Activated T-helper 17 cell treated with anti-CD3 and anti-CD28 coated beads, Interleukin-2, amount 50 U/mL, for 72 hours (primary cell): ENCODE measurements around the gene PRPF19. TPM values are rescaled to one million over a fixed set of nuclear protein-coding genes. Genes with fewer than 3 reads are reported as not detected.
A peak's percentile ranks its signal among the peaks of the same experiment; 100 is the strongest.

ENCODE experiments used
- ATAC-seq: fragments of 150-1000 bp; cut with Tn5 transposase; replicated peaks from 2 replicates; pipeline ENCODE4 v1.10.0; 2021; ENCODE audit warnings: mild to moderate bottlenecking, moderate library complexity
- H3K27ac Mint-ChIP-seq: one replicate; pipeline ENCODE4 v1.8.0; 2022; ENCODE audit warnings: mixed read lengths
- H3K27me3 Mint-ChIP-seq: one replicate; pipeline ENCODE4 v1.8.0; 2022; ENCODE audit warnings: mixed read lengths
- H3K36me3 Mint-ChIP-seq: one replicate; pipeline ENCODE4 v1.8.0; 2022; ENCODE audit warnings: low read depth, mild to moderate bottlenecking, mixed read lengths
- H3K4me1 Mint-ChIP-seq: one replicate; pipeline ENCODE4 v1.8.0; 2022; ENCODE audit warnings: mixed read lengths
- H3K4me3 Mint-ChIP-seq: one replicate; pipeline ENCODE4 v1.8.0; 2022; ENCODE audit warnings: mild to moderate bottlenecking, mixed read lengths
- H3K9me3 Mint-ChIP-seq: one replicate; pipeline ENCODE4 v1.8.0; 2022; ENCODE audit warnings: mixed read lengths
- total RNA-seq, 2 donors: library from RNA; stranded (reverse); gene quantifications; one replicate each; pipeline ENCODE4 v1.2.3, GENCODE V29; 2022

The PRPF19 gene
- total RNA-seq, 2 donors from 2014 or later = 80.2 to 165 TPM

GRCh38 chr11:60862171-60862570 lies 44.2 kb downstream of the PRPF19 start:
- no peaks in the 10 kb centered on the region for H3K9me3 Mint-ChIP-seq
- H3K36me3 Mint-ChIP-seq = no peaks in the 10 kb centered on the region
- H3K27me3 Mint-ChIP-seq = no peaks in the 10 kb centered on the region
- H3K27ac Mint-ChIP-seq = no peak overlapping the region
- peaks cover 5% of the 10 kb centered on the region for H3K4me1 Mint-ChIP-seq
- ATAC-seq = no peak
- no peak overlapping the region for H3K4me3 Mint-ChIP-seq

DNA sequence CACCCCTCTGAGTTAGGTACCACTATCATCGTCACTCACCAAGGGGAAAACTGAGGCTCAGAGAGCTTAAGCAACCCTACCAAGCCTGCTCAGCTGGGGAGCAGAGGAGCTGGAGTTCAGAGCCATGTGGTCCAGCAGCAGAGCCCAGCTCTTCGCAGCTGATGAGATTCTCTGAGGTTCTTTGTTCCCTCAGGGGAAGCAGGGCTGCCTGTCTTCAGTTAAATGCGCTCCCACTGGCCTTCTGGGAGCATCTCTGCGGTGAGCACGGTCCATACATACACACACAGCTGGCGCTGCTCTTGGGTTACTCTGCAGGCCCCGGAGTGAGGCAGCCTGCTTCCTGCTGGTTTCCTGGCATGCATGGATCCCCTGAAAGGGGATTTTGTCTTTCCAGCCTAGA lies 45.4 kb downstream of the PRPF19 start:
- Mint-ChIP-seq H3K27me3 (no peaks in the 10 kb centered on the region), H3K9me3 (no peaks in the 10 kb centered on the region), H3K36me3 (no peaks in the 10 kb centered on the region), H3K4me3 (no peak overlapping the region), H3K27ac (no peak overlapping the region), H3K4me1 (peaks cover 5% of the 10 kb centered on the region)
- no peak for ATAC-seq

GRCh38 chr11:60859616-60860250 lies 46.7 kb downstream of the PRPF19 start:
- no peaks in the 10 kb centered on the region for H3K9me3 Mint-ChIP-seq

GRCh38 chr11:60858731-60859464 lies 47.5 kb downstream of the PRPF19 start:
- Mint-ChIP-seq H3K27ac (peak overlapping the region; percentile 85), H3K4me1 (peaks cover 5% of the 10 kb centered on the region), H3K36me3 (no peaks in the 10 kb centered on the region), H3K27me3 (no peaks in the 10 kb centered on the region), H3K9me3 (no peaks in the 10 kb centered on the region), H3K4me3 (no peak overlapping the region)
- no peak for ATAC-seq

More at GRCh38 chr11:60859616-60860250, 46.7 kb downstream of the PRPF19 start:
- Mint-ChIP-seq H3K27me3 (no peaks in the 10 kb centered on the region), H3K4me3 (no peak overlapping the region), H3K4me1 (peaks cover 5% of the 10 kb centered on the region), H3K36me3 (no peaks in the 10 kb centered on the region), H3K27ac (peak overlapping the region; percentile 85)
- ATAC-seq = no peak

DNA sequence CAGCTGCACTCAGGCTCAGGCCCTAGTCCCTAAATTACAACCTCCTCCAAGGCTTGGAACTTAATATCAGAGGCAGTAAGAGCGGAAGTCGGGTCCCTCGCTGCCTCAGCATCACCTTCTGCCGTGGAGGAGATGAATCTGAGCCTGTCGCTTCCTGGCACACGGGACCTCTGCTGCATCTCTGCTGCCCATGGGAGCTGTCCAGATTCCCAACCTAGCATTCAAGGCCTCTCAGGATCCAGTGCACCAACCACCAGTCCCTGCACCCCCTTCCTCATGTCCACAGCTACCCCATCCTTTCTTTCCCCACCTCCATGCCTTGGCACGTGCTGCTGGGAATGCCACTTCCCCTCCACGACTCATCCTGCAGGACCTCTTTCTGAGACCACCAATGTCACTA lies 48.1 kb downstream of the PRPF19 start:
- H3K4me1 Mint-ChIP-seq = peaks cover 5% of the 10 kb centered on the region
- H3K27ac Mint-ChIP-seq = peak overlapping the region; percentile 85
- H3K36me3 Mint-ChIP-seq = peaks cover 1% of the 10 kb centered on the region
- no peaks in the 10 kb centered on the region for H3K27me3 Mint-ChIP-seq
- H3K4me3 Mint-ChIP-seq = no peak overlapping the region
- ATAC-seq = peak; percentile 11
- no peaks in the 10 kb centered on the region for H3K9me3 Mint-ChIP-seq

DNA sequence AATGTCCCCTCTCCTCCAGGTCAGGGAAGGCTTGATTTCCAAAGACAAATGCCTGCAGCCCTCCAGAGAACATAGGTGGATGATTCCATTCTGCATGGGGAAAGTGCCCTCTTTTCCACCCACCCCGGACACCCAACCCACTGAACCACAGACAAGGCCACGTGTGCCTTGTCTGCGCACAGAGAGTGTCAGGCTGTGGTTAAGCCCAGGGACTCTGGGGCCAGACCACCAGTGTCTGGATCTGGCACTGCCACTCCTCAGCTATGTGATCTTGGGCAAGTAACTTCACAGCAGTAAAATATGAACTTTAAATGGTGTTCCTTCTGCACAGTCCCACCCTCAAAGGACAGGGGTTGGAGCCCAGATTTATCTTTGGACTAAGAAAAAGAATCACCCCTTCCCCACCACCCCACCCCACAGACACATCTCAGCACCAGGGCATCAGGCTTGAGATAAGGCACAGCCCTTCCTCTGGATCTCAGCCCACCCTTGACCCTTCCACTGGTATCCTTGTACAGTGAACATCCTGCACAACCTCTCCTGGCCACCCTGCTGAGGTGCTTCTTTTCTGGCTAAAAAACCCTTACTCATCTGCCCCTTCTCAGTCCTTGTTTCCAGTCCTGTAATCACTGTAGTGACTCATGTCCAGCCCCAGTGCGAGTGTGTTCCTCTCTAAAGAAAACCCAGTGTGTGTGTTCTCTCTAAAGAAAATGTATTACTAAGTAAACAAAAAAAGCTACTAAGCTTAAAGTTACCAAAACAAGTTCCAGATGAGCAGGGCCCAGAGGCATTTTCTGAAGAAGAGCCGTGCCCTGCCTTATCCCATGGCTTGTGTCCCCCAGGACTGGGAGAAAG lies 48.8 kb downstream of the PRPF19 start:
- Mint-ChIP-seq H3K9me3 (no peaks in the 10 kb centered on the region), H3K4me3 (no peak overlapping the region), H3K27ac (peak overlapping the region; percentile 85), H3K4me1 (peaks cover 5% of the 10 kb centered on the region), H3K27me3 (no peaks in the 10 kb centered on the region), H3K36me3 (peaks cover 5% of the 10 kb centered on the region)
- peak; percentile 80 for ATAC-seq

GRCh38 chr11:60855726-60856633 lies 50.4 kb downstream of the PRPF19 start, which contains the start of gene PTGDR2:
PTGDR2 (minus strand) TSS chr11:60855950; CDS start chr11:60853722, 2,228 bp downstream.
- Mint-ChIP-seq H3K4me3 (no peak within 1 kb of the TSS), H3K27ac (no peak within 1 kb of the TSS), H3K4me1 (peaks cover 5% of the 10 kb centered on the region), H3K9me3 (no peaks in the 10 kb centered on the region), H3K27me3 (no peaks in the 10 kb centered on the region), H3K36me3 (peaks cover 18% of the 10 kb centered on the region)
- no peak for ATAC-seq

DNA sequence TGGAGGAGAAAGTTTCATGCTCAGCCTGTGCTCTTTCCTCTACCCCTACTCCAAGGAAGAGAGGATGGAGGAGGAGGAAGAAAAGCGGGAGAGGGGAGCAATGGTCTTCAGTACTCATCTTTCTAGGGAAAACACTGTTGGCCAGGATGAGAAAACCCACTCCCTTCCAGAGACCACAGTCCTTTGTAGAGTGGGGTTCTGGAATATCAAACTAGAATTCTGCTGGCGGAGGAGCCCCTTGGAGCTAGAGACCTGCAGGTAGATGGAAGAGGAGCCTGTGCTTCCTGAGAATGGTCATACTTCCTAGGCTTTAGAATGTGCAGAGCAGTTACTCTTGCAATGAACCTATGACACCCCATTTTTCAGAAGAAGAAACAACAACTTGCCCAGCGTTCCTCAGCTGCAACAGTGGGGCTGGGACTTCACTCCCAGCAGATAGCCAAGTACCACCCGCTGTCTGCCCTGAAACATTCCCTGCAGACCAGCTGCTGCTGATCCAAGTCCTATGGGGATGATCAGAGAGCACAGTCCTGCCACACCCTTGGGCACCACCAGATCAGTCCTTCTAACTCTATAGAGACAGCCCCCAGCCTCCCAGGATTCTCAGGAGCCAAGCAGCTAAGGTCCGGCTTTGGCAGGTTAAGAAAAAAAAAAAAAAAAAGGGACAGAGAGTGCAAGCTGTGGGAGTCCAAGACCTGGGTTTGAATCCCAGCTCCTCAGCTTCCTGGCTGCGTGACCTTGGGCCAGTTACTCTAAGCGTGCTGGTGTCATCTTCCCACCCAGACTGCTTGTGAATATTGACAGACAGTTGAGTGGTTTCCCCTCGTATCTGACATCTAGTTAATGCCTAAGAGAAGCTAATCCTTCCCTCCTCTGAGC lies 51.3 kb downstream of the PRPF19 start:
- H3K27me3 Mint-ChIP-seq = no peaks in the 10 kb centered on the region
- H3K27ac Mint-ChIP-seq = no peak overlapping the region
- ATAC-seq = no peak
- peaks cover 27% of the 10 kb centered on the region for H3K36me3 Mint-ChIP-seq
- peaks cover 5% of the 10 kb centered on the region for H3K4me1 Mint-ChIP-seq
- H3K9me3 Mint-ChIP-seq = no peaks in the 10 kb centered on the region
- no peak overlapping the region for H3K4me3 Mint-ChIP-seq

- Mint-ChIP-seq H3K27me3 (no peaks in the 10 kb centered on the region), H3K4me3 (no peak overlapping the region), H3K27ac (no peak overlapping the region), H3K36me3 (peaks cover 35% of the 10 kb centered on the region), H3K4me1 (peaks cover 5% of the 10 kb centered on the region), H3K9me3 (no peaks in the 10 kb centered on the region)
- ATAC-seq = no peak
Observed at GRCh38 chr11:60854140-60854846, 52.1 kb downstream of the PRPF19 start.

- ATAC-seq = no peak
- no peak overlapping the region for H3K4me3 Mint-ChIP-seq
- H3K27me3 Mint-ChIP-seq = no peaks in the 10 kb centered on the region
- H3K27ac Mint-ChIP-seq = no peak overlapping the region
- H3K4me1 Mint-ChIP-seq = peaks cover under 1% of the 10 kb centered on the region
- H3K36me3 Mint-ChIP-seq = peaks cover 45% of the 10 kb centered on the region
- H3K9me3 Mint-ChIP-seq = no peaks in the 10 kb centered on the region
Observed at GRCh38 chr11:60852982-60853950, 53.1 kb downstream of the PRPF19 start.

DNA sequence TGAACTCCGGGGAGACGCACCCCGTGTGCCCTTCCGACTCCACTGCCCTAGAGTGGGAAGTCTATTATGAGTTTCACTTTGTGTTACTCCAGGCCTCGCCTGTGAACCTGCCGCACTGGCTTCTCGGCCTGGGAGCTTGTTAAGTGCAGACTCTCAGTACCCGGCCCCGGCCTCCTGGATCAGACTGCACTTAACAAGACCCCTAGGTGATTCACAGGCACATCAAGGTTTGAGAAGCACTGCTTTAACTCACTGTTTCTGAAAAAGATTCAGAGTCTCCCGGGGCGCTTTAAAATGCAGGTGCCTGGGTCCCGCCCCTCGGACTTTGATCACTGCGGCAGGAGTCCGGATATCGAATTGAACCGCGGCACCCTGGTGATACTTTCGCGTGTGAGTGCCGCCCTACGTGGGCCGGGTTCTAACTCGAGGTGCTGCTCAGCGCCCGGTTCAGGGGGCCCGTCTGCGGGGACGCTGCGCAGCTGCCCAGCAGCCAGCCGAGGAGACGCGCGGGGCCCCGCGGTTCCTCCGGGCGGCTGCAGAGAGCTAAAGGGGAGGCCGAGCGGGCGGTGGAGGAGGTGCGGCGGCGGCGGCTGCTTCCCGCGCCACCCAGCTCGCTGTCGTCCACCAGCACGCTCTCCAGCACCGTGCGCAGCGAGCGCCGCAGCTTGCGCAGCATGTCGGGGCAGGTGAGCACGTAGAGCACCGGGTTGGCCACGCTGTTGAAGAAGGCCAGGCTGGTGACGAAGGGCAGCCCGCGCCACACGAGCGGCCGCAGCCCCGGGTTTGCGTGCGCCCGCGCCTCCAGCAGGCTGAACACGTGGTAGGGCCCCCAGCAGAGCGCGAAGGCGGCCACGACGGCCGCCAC lies 54.0 kb downstream of the PRPF19 start:
- Mint-ChIP-seq H3K4me1 (no peaks in the 10 kb centered on the region), H3K27ac (no peak overlapping the region), H3K27me3 (no peaks in the 10 kb centered on the region), H3K9me3 (no peaks in the 10 kb centered on the region), H3K4me3 (no peak overlapping the region), H3K36me3 (peaks cover 54% of the 10 kb centered on the region)
- ATAC-seq = no peak
